GM10266 (cell line): ENCODE data around the gene CNGA2.

Experiments
- DNase-seq: peaks from one replicate; pipeline ENCODE4 v3.0.0; 2012; ENCODE audit errors: extremely low spot score
- CTCF ChIP-seq: IDR thresholded peaks from 2 replicates; pipeline ENCODE4 v1.5.1; 2012; ENCODE audit warnings: mild to moderate bottlenecking, low read depth; ENCODE audit not compliant: control insufficient read depth, insufficient read depth; ENCODE audit errors: missing control alignments

Gene CNGA2

GRCh38 chrX:151737494-151737893 is 2.9 kb downstream of the CNGA2 start:
- no peak for TF ChIP-seq CTCF
- DNase-seq = no peak

- TF ChIP-seq CTCF = no peak
- no peak for DNase-seq
Observed at GRCh38 chrX:151738751-151739150, 4.2 kb downstream of the CNGA2 start.

- no peak for TF ChIP-seq CTCF
- no peak for DNase-seq
Observed at GRCh38 chrX:151741606-151742005, 7.1 kb downstream of the CNGA2 start.

- no peak for DNase-seq
- no peak for TF ChIP-seq CTCF
Observed at GRCh38 chrX:151742311-151742710, 7.8 kb downstream of the CNGA2 start.

GRCh38 chrX:151743651-151744470 is 9.3 kb downstream of the CNGA2 start:
- no peak for DNase-seq
- no peak for TF ChIP-seq CTCF

- DNase-seq = no peak
- no peak for TF ChIP-seq CTCF
Observed at GRCh38 chrX:151745651-151746050, 11.1 kb downstream of the CNGA2 start.

- TF ChIP-seq CTCF = no peak
- no peak for DNase-seq
Observed at GRCh38 chrX:151746502-151746901, 12.0 kb downstream of the CNGA2 start.
